Lung microvascular endothelial cell (primary cell): ENCODE measurements around the gene MTMR12. TPM values are rescaled to one million over a fixed set of nuclear protein-coding genes. Genes with fewer than 3 reads are reported as not detected.
"Not testable (repeated sequence)": the region's sequence is repeated elsewhere in the genome, so short reads cannot be mapped to it uniquely, and the experiment has no call there.

ENCODE experiments used
- DNase-seq, 2 donors: peaks; one replicate each; pipeline versions ENCODE4 v3.0.0 to v3.0.0-alpha.2; 2010; ENCODE audit warnings: low read depth in 2 of 2
- total RNA-seq: library from RNA; depleted of rRNA; stranded (reverse); fragments of >200 nt; gene quantifications from 2 replicates; pipeline ENCODE4 v1.2.1, GENCODE V29; 2014

MTMR12 gene
- total RNA-seq, 1 donor from 2014 or later = 26.8 TPM

DNA sequence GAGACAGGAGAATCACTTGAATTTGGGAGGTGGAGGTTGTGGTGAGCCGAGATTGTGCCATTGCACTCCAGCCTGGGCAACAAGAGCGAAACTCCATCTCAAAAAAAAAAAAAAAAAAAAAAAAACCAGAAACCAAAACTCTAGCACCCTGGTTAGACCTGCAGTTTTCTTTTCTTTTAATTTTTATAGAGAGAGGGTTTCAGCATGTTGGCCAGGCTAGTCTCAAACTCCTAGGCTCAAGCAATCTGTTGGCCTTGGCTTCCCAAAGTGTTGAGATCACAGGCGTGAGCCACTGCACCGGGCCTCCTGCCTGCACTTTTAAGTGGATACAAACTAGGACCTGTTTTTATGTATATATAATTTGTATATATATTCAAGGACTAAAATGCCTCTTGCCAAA is 12.9 kb upstream of the MTMR12 start:
- DNase-seq = no peak

GRCh38 chr5:32325062-32325461 is 12.3 kb upstream of the MTMR12 start:
- no peak for DNase-seq

DNA sequence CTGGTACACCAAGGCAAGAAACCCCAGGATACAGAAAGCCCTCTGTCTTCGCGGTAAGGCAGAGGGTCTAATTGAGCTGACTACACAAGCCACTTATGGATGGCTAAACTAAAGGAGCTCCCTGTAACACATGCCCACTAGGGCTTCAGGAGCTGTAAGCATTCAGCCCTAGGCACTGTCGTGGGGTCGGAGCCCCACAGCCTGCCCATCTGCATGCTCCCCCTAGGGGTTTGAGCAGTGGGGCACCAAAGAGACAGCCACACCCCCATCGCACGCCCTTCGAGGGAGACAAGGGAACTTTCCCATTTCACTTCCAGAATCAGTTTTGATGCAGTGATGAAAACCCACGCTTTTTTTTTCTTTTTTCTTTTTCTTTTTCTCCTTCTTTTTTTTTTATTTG is 11.0 kb upstream of the MTMR12 start:
- DNase-seq = no peak

DNA sequence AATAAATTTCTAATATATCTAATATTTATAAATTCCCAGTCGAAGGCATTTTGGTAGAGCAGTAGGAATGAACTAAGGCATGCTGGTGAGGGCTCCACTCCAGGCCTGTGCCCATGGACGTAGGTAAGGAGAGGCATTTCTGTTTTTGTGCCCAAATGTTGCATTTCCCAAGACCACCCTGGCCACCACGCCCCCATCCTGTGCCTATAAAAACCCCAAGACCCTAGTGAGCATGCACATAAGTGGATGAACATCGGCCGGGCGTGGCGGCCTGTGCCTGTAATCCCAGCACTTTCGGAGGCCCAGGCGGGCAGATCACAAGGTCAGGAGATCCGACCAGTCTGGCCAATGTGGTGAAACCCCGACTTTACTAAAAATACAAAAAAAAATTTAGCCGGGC is 10.1 kb upstream of the MTMR12 start:
- DNase-seq = no peak

- not testable (repeated sequence) for DNase-seq
These were observed 9.0 kb upstream of the MTMR12 start for GRCh38 chr5:32321787-32322186.

- DNase-seq = no peak
These were observed 7.8 kb upstream of the MTMR12 start for GRCh38 chr5:32320576-32320975.

DNA sequence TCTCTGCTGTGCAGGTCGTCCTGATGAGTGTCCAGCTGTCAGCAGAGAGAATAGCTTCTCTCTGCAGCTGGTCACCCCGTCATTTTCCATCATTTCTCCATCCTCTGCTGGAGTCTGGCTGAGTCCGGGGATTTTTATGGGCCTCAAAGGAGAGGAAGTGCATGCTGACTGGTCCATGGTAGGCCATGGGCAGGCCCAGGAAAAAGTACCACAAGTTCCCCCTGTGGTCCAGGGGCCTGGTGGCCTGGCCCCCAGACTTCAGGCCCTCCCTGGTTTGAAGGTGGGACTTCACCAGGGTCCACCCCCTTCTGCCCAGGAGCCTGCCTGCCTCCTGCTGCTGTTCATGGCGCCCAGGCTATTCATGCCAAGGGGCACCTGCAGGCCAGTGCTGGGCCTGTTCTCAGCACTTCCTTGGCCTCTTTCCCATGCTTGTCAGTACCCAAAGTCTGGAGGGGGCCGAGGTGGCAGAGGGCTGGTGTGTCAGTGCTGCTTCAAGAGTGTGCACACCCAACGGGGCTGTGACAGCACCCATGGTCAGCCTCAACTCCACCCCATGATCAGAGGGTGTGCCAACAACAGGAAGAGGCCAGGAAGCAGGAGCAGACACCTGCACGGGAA is 7.3 kb upstream of the MTMR12 start:
- DNase-seq = no peak

DNA sequence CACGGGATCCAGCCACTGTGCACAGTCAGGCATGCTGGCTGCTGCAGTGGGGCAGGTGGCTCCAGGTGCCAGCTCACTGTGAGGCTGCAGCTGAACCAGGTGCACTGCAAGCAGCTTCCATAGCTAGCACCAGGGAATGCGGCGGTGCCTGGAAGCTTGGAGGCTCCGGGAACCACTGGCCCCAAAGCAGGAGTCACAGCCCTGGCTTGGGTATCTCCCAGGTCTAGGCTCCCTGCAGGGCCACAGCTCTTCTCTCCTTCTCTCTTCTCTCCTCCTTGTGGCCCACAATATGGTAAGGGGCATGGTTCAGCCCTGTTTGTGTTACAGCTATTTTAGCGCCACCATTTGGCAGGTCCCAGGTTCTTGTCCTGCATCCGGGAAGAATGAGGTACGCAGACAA is 6.7 kb upstream of the MTMR12 start:
- DNase-seq = no peak

GRCh38 chr5:32317041-32317440 is 4.3 kb upstream of the MTMR12 start:
- DNase-seq = no peak

- no peak for DNase-seq
These were observed 2.7 kb upstream of the MTMR12 start for GRCh38 chr5:32315221-32316014.

- DNase-seq = no peak
These were observed 1.9 kb upstream of the MTMR12 start for GRCh38 chr5:32314658-32315057.

DNA sequence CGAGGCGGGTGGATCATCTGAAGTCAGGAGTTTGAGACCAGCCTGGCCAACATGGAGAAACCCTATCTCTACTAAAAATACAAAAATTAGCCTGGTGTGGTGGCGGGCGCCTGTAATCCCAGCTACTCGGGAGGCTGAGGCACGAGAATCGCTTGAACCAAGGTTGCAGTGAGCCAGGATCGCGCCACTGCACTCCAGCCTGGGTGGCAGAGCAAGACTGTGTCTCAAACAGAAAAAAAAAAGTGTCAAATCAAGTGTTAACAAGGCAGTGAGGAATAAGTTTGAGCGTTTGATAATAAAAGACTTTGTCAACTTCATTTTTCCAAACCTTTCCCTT is 1.4 kb upstream of the MTMR12 start:
- not testable (repeated sequence) for DNase-seq

DNA sequence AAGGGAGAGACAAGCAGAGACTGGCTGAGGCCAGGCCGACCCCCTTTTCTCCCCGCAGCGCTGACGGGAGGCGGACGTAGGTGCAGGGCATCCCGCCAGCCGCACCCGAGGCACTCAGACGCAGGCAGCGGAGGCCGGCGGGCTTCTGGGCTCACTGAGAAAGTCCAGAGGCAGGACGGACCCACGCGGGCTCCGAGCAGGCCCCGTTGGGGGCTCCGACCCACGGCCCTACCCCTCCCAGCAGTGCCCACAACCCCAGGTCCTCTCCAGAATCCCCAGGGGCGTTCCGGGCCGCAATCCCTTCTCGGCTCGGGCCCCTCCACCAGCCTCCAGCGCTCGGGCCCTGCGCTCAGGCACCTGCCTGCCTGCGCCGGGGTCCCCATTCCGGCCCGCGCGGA is 543 bp downstream of the MTMR12 start:
- DNase-seq = peak; percentile 77 to 78

DNA sequence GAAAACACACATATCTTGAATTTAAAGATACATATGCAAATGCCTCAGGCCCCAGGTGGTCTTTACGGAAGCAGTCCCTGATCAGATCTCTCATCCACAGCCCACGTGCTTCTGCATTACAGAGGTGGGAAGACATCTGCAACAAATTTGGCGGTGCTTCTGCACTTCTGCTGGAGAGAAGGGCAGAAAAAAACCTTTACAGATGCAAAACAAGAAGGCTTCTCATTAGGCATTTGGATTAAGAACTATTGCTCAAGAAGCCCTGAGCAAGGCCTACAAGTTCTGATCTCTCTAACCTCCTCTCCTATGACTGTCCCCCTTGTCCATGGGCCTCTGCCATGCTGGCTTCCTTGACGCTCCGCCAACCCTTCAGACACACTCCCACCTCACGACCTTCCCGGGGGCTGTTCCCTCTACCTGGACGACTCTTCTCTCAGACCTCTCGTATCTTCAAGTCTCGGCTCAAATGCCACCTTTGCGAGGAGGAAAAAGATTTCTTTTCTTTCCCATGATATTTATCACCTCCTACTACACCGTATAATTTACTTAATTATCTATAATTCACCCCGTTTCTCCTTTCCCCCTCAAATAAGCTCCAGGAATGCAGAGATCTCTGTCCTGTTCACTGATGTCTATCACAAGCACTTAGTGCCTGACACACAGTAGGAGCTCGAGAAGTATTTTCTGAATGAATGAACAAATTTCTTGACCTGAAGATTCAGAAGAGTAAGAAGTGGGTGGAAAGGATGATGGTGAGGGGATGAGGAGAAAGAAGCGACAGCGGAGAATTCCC is 1.1 kb downstream of the MTMR12 start:
- DNase-seq = no peak

DNA sequence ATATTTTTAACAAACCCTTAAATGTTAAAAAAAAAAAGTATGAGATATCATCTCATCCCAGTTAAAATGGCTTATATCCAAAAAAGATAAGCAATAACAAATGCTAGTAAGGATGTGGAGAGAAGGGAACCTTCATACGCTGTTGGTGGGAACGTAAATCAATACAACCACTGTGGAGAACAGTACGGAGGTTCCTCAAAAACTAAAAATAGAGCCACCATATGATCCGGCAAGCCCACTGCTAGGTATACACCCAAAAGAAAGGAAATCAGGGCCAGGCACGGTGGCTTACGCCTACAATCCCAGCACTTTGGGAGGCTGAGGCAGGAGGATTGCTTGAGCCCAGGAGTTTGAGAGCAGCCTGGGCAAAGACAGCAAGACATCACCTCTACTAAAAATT is 3.0 kb downstream of the MTMR12 start:
- no peak for DNase-seq

- no peak for DNase-seq
These were observed 3.8 kb downstream of the MTMR12 start for GRCh38 chr5:32308946-32309345.

DNA sequence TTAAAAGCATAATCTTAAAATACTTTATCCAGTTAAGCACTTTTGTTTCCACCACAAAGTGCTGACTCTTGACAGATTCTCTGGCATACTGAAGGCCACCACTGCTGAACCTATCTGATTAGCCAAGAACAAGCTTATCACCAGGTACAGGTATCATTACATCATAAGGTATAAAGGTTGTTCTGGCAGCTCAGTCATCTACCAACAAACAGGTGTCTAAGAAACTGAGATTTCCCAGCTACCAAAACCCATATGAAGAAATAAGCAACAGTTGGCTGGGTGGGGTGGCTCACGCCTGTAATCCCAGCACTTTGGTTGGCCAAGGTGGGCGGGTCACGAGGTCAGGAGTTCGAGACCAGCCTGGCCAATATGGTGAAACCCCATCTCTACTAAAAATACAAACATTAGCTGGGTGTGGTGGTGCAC is 5.0 kb downstream of the MTMR12 start:
- DNase-seq = no peak

DNA sequence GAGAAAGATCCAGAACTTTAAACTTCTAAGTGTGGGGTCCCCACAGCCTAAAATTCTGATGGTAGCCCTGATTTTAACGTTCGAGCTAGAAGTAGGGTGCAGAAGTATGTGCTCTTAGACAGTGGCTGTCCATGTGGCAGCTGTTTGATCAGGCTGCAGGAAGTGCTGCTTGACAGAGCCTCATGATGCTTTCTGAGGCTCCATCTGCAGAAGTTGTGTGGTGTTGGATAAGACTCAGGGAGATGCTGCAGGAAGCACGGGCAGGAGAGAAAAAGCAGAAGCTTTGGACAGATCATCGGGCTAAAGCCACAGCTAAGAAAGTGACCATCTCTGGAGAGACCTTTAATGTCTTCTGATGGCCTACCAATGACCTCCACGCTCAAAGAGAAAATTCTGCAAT is 8.1 kb downstream of the MTMR12 start:
- DNase-seq = no peak

DNA sequence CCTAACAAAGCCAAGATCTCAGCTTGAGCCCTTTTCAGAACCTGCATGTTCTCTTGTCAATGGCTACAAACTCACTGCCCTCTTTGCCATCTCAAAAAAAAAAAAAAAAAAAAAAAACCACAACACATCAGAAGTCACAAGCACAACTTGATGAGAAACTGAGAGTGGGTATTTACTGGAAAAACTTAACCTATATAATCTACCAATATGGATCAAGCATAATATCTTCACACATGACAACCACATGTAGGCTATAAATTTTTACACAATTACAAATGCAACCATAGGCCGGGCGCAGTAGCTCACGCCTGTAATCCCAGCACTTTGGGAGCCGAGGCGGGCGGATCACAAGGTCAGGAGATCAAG is 9.0 kb downstream of the MTMR12 start:
- DNase-seq = no peak

- peak in 1 of 2 donors; percentile 25 for DNase-seq
These were observed 9.6 kb downstream of the MTMR12 start for GRCh38 chr5:32302835-32303754.

- DNase-seq = no peak
These were observed 10.8 kb downstream of the MTMR12 start for GRCh38 chr5:32301891-32302290.
